ENCODE data around the gene COL23A1. TPM values are rescaled to one million over a fixed set of nuclear protein-coding genes. Genes with fewer than 3 reads are reported as not detected.

Gene COL23A1
- total RNA-seq, 1 experiment from 2014 or later = 15.0 TPM

- Mint-ChIP-seq H3K27ac (no peak overlapping the region; the same call in 1 of the 2 replicates), H3K9me3 (no peaks in the 10 kb centered on the region), H3K27me3 (ENCODE audit: low read depth) (no peaks in the 10 kb centered on the region), H3K36me3 (no peaks in the 10 kb centered on the region), H3K4me3 (no peak overlapping the region), H3K4me1 (peaks cover 33% of the 10 kb centered on the region)
- ATAC-seq = no peak
- POLR2A ChIA-PET = no interaction called here
- TF ChIP-seq TCF7 (CRISPR knock-in tag; IDR thresholded peaks at IDR 0.05; ENCODE audit: low read depth) = no peak
- CTCF ChIA-PET = interaction anchor here (0.9 to 1.8 kb wide), 3 partner anchors 79 to 208 kb away, joined by 5 to 8 read pairs (median 6); partner anchors contain the start of gene COL23A1
- no peak for DNase-seq (ENCODE audit: low spot score)
Measured at GRCh38 chr5:178381921-178382695, 208.1 kb downstream of the COL23A1 start.

- H3K27me3 Mint-ChIP-seq (ENCODE audit: low read depth) = no peaks in the 10 kb centered on the region
- H3K9me3 Mint-ChIP-seq = no peaks in the 10 kb centered on the region
- CTCF ChIA-PET = no interaction called here
- H3K4me1 Mint-ChIP-seq = peaks cover 29% of the 10 kb centered on the region
- POLR2A ChIA-PET = no interaction called here
- H3K36me3 Mint-ChIP-seq = no peaks in the 10 kb centered on the region
- TF ChIP-seq ETV6 (CRISPR knock-in tag; IDR thresholded peaks at IDR 0.05) = no peak
- no peak for TF ChIP-seq ZNF317 (CRISPR knock-in tag; IDR thresholded peaks at IDR 0.05; ENCODE audit: borderline replicate concordance, low read depth)
- no peak for TF ChIP-seq NFATC4 (CRISPR knock-in tag; IDR thresholded peaks at IDR 0.05)
- TF ChIP-seq SMAD3 (CRISPR knock-in tag; IDR thresholded peaks at IDR 0.05; ENCODE audit: borderline replicate concordance) = no peak
- no peak for TF ChIP-seq ELF4 (CRISPR knock-in tag; IDR thresholded peaks at IDR 0.05; ENCODE audit: low read depth)
- TF ChIP-seq GRHL2 (CRISPR knock-in tag; IDR thresholded peaks at IDR 0.05; ENCODE audit: insufficient replicate concordance, severe bottlenecking) = no peak
- no peak for TF ChIP-seq ZSCAN18 (CRISPR knock-in tag; IDR thresholded peaks at IDR 0.05)
- no peak for TF ChIP-seq JUN (CRISPR knock-in tag; IDR thresholded peaks at IDR 0.05)
- no peak for TF ChIP-seq ZNF671 (CRISPR knock-in tag; IDR thresholded peaks at IDR 0.05)
- TF ChIP-seq OVOL2 (CRISPR knock-in tag; IDR thresholded peaks at IDR 0.05; ENCODE audit: borderline replicate concordance) = no peak
- no peak for TF ChIP-seq EMX1 (CRISPR knock-in tag; IDR thresholded peaks at IDR 0.05)
- no peak for TF ChIP-seq ZNF512 (CRISPR knock-in tag; IDR thresholded peaks at IDR 0.05; ENCODE audit: borderline replicate concordance)
- no peak for DNase-seq (ENCODE audit: low spot score)
- H3K4me3 Mint-ChIP-seq = no peak overlapping the region
- peak overlapping the region; percentile 33 for H3K27ac Mint-ChIP-seq
- no peak for ATAC-seq
Measured at GRCh38 chr5:178381206-178381605, 209.0 kb downstream of the COL23A1 start.

- Mint-ChIP-seq H3K27me3 (ENCODE audit: low read depth) (no peaks in the 10 kb centered on the region), H3K4me3 (no peak overlapping the region), H3K4me1 (peaks cover 27% of the 10 kb centered on the region), H3K9me3 (no peaks in the 10 kb centered on the region), H3K27ac (peak overlapping the region; percentile 42; the same call in 1 of the 2 replicates), H3K36me3 (no peaks in the 10 kb centered on the region)
- ChIA-PET POLR2A (no interaction called here), CTCF (no interaction called here)
- ATAC-seq (no peak), DNase-seq (ENCODE audit: low spot score) (no peak)
- TF ChIP-seq MXD4 (CRISPR knock-in tag; IDR thresholded peaks at IDR 0.05; ENCODE audit: borderline replicate concordance) = no peak
- no peak for TF ChIP-seq STAT6 (CRISPR knock-in tag; conservative IDR thresholded peaks at IDR 0.05; ENCODE audit: low read depth)
- TF ChIP-seq IRF1 (CRISPR knock-in tag; IDR thresholded peaks at IDR 0.05) = no peak
- no peak for TF ChIP-seq IRF2 (CRISPR knock-in tag; IDR thresholded peaks at IDR 0.05; ENCODE audit: borderline replicate concordance, low read depth)
- TF ChIP-seq PRDM15 (CRISPR knock-in tag; IDR thresholded peaks at IDR 0.05) = no peak
- no peak for TF ChIP-seq MAX (CRISPR knock-in tag; IDR thresholded peaks at IDR 0.05)
Measured at GRCh38 chr5:178380541-178381074, 209.6 kb downstream of the COL23A1 start.
